ENCODE results near the gene PARL.

Gene PARL

DNA sequence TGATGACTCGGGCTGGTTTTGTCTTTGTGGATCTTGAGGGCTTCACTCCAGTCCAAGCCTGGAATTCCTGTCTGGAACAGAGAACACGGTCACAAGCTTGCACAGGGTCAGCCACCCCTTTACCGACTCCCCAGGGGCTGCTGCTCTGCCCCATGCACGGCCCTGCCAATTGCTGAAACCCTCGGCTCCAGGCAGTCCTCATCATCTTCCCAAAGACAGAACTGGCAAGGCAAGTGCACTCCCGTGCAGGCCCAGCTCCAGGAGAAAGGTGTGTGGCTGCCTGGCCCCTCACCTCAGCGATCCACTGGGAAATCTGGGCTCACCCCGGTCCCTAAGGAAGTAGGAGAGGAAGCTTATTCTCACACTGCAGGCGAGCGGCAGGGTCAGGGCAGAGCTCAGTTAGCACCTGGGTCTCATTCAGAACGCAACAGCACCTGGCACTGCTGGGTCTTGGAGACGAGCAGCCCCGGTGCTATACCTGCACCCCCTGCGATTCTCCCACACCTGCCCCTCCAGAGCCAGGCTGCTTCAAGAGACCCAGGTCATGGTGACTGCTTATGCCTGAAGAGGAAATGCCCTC is 66.5 kb downstream of the PARL start:
- DNase-seq (ENCODE audit: low spot score), result no peak

DNA sequence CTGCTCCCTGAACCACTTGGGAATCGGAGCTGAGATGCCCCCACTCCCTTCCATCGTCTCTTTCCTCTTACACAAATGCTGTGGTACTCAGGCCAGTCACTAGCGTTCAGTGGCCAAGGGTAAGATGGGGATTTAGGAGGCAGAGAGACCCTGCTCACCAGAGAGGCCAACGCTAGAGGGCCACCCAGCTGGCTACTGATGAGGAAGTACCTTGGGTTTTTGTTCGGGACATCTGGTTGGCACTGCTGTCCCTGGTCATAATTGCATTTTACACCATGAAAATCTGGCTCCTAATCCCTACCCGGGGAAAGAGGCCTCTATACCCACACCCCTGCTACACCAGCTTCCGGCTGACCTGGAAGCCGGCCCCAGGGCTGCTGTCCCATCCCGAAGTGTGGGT is 67.0 kb downstream of the PARL start:
- no peak for DNase-seq (ENCODE audit: low spot score)

DNA sequence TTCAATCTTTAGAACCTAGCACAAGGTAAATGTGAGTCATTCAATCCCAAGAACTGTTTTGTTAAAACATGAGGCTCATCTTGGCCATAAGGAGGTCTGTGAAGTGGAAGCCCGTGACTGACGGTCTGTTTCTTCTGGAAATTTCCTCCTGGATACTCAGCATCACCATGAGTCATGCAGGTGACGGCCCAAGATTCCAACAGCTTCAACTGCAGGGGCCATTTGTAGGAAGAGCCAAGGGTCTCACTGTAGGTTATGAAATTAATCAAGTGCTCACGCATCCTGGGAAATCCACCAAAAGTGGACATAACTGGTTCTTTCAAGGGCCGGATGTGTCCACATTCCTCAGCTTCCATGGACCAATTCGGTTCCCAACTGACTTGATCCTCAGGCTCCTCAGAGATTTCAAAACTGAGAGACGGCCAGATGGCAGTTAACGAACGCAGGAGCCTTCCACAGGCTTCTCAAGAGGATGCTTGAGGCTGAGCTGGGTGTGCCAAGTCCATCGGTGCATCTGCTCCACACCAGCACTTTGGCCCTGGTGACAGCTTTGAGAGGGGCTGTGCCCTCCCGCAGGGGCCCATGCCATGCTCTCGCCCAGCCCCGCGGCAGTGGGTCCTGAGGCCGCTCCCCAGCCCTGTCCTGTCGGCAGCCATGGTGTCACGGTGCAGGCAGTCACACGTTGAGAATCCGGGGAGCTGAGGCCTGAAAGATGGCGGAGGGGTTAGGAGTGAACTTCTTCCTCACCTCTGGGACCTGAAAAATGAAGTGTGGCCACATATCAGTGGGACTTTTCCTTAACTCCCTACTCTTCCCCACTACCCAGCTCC is 67.8 kb downstream of the PARL start:
- no peak for DNase-seq (ENCODE audit: low spot score)

DNA sequence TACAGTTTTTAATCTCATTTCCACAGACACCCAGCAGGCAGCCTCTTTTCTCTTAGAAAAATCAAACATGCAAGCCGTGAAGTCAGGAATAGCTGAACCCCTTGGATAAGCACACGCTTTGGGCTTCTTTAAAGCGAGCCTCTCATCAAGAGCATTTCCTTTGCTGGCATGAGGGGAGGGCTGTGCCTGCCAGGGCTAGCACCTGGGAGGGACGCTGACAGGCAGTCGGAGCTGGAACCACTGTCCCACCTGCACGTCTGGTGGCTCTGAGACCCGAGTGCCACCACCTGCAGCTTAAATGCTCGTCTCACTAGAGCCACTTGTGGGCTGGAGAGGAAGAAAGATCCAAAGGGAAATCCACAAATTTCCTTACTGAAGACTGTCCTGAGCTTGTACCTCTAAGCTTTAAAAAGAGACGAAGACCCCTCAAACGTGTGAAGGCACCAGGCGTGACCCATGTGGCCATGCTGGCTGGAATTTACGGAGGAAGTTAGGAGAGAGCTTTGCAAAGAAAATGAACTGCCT is 68.7 kb downstream of the PARL start:
- no peak for DNase-seq (ENCODE audit: low spot score)

DNA sequence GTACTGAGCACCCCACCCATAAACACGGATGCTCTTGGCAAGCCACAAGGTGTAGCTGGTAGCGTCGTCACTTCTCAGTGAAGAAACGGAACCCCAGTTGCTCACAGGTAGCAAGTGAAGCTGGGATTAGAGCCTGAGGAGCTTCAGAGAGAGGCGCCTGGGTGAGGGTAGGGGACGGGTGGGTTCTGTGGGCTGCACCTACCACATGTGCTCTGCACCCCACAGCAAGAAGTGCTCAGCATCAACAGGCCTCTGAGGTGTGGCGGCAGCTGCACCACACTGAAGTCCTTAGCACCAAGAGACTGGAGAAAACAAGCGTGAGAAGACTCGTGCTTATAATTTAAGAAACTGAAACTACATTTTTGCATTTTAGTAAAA is 69.1 kb downstream of the PARL start:
- no peak for DNase-seq (ENCODE audit: low spot score)

DNA sequence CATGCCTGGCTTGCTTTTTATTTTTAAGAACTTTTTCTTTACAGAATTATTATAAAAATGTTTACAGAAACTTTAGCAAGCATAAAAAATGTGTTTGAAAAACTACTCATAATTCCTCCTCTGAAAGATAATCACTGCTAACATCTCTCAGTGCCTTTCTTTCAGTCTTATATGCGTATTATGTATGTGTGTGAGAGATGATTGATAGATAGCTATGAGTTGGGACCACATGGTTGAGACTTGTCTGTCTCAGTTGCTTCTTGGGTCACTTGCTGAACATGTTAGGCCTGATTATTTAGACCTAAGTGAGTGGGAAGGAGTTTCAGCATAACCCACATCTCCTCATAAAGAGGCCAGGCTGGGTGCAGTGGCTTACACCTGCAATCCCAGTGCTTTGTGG is 70.4 kb downstream of the PARL start:
- no peak for DNase-seq (ENCODE audit: low spot score)

DNA sequence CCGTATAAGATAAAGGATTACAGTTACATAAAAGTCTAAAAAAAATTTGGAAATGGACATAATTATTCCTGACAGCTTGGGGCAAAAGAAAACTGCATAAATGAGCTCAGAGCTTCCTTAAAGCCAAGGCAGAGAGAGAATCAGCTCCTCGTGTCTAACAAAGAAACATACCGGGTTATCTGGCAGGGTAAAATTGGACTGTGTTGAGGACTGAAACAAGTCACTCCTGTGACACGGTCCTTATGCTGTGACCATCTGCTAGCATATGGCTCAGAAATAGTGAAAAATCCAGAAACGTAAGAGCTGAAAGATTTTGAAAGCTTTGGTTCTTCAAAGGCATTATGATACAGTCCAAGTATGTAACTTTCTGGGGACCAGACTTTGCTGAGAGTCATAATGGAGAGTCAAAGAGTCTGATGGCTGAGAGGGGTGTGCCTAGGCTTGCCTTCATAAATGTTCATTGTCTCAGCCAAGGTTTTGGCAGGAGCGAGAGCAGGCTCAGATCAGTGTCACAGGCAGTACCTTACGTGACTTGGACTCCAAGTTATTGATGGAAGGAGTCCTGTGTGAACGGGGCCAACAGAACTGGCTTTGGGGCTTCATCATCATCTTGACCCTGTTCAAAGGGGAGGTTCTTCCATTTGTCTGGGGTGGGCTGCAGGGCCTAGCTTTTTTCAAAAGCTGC is 71.8 kb downstream of the PARL start:
- no peak for DNase-seq (ENCODE audit: low spot score)

DNA sequence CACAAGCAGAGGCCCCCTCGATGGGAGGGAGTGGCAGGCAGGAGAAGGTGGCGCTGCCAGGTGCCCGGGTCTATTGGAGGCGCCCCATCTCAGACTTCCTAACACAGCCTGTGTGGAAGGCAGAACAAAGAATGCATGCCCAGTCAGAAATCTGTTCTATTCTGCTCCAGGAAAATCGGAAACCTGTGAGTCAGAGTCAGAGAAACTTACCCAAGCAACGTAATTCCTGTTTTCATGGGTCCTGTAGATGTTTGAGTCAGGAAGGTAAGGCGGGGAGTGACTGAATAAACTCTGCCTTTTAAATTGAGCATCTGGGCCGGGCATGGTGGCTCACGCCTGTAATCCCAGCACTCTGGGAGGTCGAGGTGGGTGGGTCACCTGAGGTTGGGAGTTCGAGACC is 73.0 kb downstream of the PARL start:
- no peak for DNase-seq (ENCODE audit: low spot score)

DNA sequence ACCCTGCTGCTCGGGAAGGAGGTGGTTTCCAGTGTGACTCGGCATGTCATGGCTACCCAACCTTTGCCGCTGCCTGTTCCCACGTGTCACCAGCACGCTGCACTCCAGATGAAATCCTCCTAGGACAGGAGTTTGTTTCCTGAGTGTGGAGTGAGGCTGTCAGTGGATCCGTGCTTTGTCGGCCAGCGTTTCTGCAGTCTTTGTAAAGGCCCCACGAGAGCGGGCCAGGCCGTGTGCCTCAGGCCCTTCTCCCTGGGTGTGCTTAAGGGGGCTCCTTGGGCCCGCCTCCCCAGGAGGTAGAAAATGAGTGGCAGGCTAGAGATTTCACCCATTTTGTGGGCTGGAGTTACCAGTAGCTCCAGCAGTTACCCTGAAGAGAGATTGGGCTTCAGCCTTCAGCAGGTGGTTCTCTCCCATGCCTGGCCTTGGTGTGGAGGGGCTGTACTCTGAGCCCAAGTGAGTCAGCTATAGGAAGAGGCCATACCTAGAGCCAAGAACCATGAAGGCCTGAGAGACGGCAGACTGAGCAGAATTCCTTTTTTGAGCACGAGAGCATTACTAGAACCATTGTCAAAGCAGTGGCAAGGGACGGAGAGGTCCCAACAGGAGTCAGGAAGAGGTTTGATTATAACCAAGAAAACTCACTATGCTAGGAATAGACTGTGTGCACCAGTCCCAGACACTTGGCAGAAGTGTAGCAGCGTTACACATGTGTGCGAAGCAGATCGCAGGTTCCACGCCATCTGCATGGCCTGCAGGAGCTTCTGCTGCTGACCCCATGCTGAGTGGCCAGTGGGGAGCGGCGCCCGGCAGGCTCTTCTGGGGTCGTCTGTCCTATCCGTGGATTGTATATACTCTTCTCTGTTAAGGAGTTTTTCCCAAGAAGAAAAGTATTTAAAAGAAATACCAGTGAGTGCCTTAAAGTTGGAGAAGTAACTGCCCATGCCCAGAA is 73.8 kb downstream of the PARL start:
- no peak for DNase-seq (ENCODE audit: low spot score)

DNA sequence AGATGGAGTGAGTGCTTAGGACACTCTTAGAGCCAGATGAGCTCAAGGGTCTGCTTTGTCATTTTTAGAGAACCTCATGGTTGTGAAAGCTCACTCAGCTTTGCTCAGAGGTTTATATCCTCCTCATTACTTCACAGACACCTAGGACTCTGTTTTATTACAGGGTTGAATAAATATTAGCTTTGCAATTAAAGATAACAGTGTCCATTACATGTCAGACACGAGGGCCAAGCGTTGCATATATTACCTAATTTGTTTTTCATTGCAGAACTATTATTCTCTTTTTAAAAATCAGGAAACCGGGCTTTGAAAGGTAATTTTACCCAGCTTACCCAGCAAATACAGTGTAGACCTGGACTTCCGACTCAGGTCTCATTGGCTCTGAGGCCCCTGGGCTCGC is 75.4 kb downstream of the PARL start:
- DNase-seq (ENCODE audit: low spot score), result no peak

DNA sequence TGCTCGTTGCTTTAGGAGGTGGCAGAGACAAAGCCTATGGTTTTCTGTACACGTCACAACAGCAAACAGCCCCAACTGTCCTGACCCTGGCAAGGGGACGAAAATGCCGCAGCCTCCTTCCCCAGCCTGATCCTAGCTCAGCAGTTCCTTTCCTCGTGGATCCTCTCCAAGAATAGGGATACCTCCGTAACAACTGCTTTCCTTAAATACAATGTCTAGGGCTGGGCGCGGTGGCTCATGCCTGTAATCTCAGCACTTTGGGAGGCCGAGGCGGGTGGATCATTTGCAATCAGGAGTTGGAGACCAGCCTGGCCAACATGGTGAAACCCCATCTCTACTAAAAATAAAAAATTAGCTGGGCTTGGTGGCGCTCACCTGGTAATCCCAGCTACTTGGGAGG is 76.3 kb downstream of the PARL start:
- no peak for DNase-seq (ENCODE audit: low spot score)

DNA sequence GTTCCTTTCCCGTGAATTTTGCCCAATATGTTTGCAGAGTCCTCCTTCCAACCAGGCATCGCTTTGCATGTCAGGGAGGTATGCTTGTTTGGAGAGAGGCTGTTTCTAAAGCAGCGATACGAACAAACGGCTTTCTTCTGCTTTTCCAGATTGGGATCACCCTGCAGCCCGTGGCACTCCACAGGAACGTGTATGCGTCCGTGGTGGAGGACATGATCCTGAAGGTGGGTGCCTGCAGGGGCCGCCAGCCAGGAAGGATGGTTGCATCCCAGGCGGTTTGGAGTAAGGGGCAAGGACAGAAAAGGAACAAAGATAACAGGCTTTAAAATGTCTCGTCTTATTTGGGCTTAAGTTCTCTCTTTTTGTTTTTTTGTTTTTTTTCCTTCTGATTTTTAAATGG is 76.8 kb downstream of the PARL start:
- DNase-seq (ENCODE audit: low spot score), result no peak

DNA sequence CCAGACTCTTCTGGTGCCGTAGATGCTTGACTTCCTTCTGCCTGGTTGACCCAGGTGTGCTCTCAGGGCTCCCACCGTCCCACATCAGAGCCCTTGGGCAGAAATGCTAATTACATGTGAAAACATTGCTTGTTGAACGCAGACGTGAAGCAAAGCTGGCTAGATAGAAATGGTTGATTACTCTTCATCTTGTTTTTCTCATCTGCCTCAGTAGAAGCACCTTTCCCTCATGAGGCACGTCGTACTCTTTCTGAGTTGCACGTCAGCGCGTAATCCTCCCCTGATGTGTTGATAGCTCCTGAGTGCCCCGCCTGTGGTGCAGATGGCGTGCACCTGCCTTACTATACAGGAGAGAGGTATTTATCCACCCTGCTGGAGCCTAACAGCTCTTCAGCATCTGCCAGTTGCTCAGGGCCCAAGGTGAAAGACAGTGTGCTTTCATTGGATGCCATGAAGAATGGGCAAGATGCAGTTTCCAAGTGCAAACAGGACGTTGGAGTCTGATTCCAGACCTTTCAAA is 77.4 kb downstream of the PARL start:
- DNase-seq (ENCODE audit: low spot score), result no peak

DNA sequence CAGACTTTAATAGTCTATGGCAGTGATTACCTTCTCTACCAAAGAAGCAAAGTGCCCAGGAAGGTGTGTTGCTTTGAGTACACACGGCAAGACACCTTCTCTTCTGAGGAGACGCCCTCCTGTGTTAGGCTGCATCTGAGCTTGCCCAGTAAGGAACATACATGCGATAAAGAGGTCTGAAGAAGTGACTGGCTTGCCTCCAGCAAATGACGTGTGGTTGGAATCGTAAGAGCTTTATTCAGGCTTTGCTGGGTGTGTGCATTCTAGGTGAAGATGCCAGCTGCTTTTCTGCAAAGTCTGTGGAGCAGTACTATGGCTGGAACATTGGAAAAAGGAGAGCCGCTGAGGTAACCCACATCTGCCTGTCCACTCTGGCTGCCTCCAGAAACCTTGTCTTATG is 81.7 kb downstream of the PARL start:
- no peak for DNase-seq (ENCODE audit: low spot score)

DNA sequence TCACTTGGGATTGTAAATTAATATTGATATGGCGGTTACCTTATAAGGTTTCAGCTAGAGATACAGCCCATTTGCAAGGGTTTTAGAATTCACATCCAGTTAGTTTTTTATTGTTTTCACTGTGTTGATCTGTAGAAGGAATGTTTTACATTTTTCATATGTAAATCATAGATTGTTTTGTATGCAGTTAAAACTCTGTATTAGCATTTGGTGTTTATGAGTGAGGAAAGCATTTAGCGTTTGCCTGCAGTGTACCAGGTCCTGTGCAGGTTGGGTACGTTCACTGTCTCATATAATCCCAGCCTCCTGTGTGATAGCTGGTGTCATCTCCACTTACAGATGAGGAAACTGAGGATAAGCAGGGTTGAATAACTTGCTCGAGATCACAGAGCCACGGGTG is 83.1 kb downstream of the PARL start:
- DNase-seq (ENCODE audit: low spot score), result no peak

DNA sequence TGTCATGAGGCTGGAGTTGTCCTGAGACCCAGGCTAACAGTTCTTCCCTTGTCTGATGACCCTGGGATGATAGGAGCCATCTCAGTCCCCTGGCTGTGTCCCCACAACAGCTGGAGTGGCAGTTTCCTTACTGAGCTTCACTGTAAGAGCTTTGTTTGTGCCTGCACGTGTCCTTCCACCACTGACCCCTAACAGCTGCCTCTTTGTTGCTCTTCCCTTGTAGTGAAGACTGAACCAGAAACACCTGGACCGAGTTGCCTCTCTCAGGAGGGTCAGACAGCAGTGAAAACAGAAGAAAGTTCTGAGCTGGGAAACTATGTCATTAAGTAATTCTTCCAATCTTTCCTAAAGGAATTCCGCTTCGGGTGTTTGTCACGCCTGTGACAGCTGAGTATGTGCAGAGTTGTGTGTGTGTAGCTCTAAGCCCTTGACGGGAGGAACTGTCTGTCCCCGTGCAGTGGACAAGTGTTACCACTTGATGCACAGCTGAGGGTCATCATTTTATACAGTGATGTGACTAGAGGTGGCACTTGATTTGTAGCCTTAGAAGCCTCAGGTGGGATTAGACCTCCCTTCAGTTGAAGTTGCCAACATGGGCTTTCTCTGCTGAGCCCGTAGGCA is 84.3 kb downstream of the PARL start:
- no peak for DNase-seq (ENCODE audit: low spot score)

DNA sequence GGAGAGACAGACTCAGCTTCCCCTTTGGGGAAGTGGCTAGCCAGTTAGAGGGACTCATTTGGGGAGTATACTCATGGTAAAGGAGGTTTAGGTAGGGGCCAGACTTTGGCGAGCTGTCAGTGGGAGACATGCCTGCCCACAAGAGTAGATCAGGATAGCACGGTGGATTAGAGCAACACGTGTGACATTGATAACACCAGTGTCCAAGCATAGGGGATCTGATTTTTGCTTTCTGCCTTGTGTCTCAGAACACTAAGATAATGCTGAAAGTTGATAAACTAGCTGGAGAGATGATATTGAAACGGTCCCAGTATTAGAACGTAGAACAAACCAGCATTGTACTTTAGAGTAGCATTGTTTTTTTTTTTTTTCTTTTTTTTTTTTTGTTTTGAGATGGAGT is 85.2 kb downstream of the PARL start:
- no peak for DNase-seq (ENCODE audit: low spot score)

DNA sequence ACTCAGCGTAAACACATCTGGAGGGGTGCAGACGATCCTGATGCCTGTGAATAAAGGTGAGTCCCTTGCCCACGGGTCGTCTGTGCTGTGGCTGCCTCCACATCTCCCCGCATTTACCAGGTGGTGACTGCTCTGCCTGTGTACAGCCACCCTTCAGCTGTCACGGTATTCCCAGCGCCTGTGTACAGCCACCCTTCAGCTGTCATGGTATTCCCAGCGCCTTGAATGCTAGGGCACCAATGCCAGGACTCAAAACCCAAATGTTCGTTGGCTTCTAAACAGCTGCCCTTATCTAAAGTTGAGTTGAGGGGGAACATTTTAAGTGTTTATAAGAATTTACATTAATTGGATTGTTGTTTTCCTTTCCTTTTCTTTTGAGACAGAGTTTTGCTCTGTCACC is 86.7 kb downstream of the PARL start:
- DNase-seq (ENCODE audit: low spot score), result no peak

DNA sequence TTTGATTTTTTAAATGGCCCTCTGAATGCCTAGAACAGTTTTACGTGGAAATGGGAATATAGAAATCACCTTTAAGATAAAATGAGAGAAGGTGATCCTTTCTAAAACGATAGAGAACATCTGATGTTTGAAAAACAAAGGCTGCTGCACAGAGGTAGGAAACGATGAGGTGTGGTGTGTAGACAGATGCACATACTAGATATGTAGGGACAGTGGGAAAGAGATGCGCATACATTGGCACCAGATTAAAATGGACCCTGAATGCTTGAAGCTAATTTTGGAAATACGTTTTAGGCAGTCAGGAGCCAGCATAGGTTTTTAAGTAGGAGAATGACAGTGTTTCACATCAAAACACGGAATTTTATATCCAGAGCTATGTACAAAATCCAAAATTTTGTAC is 88.3 kb downstream of the PARL start:
- no peak for DNase-seq (ENCODE audit: low spot score)

DNA sequence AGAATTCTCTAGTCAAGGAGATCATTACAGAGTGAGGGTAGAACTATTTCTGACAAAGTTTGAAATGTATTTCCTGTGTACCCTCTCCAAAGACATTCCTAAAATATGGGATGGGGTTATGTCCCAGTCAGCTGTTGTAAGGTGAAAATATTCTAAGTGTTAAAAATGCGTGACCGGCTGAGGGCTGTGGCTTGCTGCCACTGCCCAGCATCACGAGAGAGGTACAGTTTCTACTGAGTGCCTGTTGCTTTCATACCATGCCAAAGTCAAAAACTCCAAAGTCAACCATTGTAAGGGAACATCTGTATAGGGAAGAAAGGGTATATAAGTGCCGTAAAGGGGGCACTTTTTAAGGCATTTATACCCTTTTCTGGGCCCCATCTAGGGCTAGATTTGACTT is 90.2 kb downstream of the PARL start:
- DNase-seq (ENCODE audit: low spot score), result no peak

DNA sequence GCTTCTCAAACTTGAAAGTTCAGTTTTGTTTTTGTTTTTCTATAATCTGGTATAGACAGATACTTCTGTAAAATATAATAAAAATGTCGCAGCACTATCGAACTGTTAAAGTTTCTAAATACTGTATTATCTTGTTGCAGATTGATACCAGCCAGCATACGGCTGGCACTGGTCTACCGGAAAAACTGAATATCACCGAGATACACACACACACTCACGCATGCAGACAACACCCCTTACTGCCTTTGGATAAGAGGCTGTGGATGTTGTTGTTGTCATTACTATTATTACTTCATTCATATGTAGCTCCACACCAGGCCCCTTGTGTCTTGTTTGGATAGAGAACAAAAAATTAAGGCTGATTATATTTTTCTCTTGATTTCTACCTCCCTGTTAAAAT is 91.7 kb downstream of the PARL start:
- no peak for DNase-seq (ENCODE audit: low spot score)

DNA sequence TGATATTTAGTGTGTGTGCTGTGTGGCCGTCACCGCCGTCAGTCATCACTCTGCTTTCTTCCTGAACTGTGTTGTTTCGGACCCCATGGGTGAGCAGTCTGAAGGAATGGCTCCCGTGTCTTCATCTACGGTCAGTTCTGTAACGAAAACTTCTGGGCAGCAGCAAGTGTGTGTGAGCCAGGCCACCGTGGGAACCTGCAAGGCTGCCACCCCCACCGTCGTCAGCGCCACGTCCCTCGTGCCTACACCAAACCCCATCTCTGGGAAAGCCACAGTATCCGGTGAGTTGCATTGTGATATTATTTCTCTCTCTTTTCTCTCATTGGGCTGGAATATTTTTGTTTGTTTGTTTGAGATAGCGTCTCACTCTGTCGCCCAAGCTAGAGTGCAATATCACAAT is 94.0 kb downstream of the PARL start:
- DNase-seq (ENCODE audit: low spot score), result no peak

All from D341Med (cell line).